Activated CD4-positive, alpha-beta T cell treated with anti-CD3 and anti-CD28 coated beads, Interleukin-2, Interleukin-6, amounts not matched to agents 100 ng/mL and 50 ng/mL, durations not matched to agents 16 hours and 8 hours (primary cell): ENCODE results near the gene HMCN1.

Source experiments
- DNase-seq: peaks from one replicate; pipeline ENCODE4 v3.0.0-alpha.2; 2020

The HMCN1 gene

DNA sequence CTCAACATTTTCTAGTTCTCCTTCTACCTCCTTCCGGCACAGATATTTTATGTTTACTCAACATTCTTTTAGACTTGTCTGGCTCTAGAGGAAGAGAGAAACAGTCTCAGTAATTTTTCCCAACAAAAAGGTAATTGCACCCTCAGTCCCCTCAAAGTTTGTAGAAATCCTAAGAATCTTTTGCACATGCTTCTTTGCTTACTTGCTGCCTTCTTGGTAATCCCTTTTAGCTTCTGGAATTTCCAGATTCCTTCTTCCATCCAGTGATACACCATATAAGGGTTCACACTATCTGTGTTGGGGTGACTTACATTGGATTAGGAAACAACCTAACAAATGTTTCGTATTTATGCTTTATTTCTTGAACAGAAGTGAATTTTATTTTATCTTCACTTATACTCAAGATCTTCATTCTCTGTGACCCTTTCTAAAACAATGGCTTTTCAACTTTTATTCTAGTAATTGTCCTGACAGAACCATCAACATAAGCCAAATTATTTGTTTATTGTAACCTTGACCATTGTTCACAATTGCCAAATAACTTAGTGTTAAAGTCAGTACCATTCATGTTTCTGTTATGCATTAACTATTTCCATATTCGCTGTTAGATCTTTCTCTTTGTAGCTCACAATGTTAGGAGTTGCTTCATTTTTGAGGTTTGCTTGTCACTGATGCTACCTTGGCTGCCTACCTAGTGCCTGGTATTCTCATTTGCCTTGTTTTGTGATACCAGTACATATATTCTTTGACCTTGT is 238.1 kb downstream of the HMCN1 start:
- DNase-seq = no peak

DNA sequence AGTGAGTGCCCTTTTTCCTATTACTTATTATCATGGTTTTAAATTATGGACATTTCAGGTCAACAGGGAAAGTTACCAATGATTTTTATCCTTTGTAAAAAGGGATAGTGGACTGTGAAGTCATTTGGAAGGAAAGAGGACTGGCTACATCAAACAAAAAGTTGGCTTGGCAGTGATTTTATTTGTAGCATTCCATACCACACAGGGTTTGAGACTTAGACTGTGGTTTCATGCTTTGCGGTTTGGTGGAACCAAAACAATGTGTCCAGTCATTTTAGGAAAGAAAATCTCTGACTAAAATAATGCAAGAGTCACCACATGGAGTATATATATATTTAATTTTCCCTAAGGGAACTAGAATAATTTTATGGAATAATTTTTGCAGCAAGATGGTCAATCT is 239.5 kb downstream of the HMCN1 start:
- peak; percentile 19 for DNase-seq

DNA sequence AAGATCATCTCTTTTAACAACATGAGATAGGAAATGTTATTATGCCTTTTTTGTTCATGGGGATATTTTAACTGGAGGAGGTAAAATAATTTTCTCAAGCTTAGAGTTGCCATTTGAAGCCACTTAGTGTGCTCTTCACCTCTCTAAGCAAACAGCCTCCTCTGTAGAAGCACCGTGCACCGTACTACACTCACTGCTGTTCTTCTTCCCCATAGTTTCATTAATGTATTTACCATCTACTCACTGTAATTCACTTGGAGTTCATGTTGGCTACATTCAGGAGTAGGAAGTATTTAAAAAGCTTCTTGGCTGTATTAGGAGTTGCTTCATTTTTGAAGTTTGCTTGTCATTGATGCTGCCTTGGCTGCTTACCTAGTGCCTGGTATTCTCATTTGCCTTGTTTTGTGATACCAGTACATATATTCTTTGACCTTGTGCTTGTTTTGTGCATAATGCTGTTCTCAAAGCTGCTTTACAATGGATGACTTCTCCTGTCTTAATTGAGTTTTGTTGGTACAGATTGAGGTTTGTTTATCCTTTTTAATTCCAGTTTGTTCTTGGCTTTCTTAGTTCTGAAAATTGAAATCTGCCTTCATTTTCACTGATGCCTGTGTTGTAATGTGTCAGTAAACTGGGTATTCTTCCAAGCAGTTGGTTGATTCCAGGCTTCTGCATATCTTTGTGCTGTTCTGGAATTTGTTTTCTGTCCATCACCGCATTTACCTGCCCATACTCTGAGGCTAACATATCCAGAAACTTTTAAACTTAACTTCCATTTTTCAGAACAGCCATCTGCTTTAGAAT is 240.4 kb downstream of the HMCN1 start:
- no peak for DNase-seq

DNA sequence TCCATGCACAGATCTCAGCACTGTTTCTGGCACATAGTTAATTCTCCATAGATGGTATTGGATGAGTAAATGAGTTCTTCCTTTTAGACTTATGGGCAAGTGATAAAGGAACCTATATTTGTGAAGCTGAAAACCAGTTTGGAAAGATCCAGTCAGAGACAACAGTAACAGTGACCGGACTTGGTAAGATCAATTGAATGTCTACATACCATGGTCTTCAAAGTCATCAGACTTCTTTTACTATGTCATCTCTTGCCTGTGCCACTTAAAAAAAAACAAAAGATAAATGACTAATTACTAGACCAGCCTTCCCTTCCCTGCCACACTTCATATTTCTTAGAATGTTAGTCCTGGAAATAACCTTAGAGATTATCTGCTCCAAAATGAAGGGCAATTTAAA is 246.7 kb downstream of the HMCN1 start:
- no peak for DNase-seq

DNA sequence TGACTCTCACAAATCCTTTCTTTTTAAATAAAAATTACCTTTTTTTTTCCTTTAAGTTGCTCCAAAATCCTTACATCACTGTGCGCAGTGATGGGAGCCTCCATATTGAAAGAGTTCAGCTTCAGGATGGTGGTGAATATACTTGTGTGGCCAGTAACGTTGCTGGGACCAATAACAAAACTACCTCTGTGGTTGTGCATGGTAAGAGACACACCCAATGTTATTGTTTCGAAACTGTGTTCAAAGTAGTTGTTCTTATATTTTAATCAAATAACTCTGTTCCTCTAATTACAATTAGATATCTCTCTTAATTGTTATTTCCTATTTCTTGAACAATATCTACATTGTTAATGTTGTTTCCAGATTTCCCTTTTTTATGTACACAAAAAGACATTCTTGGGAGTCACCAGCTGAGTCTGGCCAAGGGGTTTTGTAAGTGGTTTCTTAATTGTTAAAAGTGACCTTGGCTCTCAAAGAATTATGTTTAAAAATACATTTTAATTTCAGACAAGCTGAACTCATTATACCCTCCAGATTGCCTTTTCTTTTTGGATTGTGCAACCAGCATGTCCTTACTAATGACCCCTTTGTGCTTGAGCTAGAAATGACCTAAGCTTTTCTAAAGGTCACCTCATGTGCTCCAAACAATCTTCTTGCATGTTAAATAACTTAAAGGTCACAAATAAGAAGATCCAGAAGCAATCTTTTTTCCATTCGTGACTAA is 250.1 kb downstream of the HMCN1 start:
- no peak for DNase-seq

DNA sequence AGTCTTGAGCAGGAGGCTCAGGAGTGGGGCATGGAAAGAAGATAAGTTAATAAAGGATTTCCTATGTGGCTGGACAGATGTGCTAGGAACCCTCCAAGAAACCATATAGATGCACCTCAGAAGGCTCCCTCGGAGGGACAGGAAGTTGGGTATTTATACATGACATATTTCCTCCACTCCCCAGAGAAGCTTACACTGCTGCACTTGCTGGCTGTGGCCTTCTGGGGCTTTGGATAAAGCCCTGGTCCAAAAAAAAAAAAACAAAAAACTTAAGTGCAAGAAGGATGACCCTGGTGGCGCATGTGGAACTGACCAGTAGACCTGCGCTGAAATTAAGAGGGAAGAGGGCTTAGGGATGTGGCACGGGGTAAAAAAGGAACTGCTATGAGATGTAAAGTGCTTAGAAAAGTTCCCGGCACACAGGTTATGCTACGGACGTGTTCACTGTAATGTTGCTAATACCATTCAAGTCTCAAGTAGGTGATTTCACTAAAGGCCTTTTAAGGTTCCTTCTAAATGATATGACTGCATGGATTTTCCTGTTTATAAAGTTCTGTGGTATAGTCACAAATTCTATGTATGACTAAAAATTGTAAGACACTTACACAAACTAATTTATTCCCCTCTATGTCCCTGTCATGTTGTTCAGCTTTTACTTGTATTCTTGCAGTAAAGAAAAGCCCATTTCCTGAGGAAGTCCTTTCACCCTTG is 253.6 kb downstream of the HMCN1 start:
- DNase-seq = peak; percentile 39

DNA sequence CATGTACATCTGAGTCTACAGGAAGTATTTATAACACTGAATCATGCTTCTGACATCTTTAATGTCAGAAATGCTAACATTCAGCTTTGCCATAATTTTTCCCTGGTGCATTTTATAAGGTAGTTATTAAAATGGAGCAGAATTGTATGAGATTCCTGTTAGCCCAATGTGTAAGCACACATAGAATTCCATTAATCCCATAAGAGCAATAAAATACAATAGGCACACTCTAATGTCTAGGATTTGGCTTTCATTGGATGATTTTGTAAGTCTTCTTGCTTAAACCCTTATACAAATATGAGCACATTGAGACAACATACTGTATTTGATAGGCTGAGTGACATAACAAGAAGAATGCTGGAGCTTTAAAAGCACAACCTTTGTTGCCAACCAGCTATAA is 256.4 kb downstream of the HMCN1 start:
- no peak for DNase-seq

DNA sequence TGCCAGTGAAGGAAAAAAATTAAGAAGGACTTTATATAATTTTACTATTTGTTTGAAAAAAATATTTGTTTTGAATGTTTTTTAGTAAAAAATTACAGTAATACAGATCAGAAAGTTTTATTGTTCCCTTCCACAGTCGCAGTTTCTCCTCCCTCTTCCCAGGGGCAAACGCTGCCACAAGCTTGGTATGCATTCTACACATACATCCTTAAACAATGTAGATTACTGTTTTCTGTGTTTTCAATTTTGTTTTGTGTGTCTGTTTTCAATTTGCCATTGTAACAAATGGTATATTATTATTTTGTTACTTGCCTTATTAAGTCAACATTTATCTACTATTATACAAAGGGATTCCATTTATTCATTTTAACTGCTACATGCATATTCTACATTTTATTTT is 257.1 kb downstream of the HMCN1 start:
- no peak for DNase-seq

DNA sequence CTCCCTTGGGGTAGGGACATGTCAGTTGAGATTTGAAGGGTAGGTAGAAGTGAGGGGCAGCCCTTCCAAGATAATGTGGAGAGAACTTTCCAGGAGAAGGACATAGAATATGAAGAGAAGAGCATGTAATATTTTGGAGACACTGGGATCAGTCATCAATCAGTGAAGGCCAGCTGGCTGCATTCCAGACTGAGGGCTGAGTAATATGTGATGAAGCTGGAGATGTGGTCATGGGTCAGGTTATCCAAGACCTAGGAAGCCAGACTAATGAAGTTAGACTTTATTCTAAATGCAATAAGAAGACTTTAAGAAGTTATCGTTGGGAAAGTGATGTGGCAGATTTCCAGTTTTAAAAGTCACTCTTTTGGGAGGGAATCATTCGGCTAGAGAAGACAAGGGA is 262.0 kb downstream of the HMCN1 start:
- no peak for DNase-seq

DNA sequence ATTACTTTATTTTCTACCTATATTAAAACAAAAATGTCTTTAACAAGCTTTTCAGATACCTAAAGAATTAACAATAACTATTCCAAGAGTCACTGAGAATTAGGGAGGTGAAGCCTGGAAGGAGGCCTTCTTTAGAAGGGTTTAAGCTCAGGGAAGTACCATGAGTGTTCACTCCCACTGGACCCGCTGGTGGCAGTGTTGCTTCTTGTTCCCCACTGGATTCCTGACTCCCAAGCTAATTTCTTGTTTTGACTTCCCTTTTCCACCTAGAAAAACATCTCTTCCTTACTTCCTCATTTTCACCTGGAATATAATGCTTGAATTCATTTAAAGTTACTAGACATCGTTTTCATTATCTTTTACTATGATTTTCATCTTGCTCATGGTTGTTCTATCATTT is 264.2 kb downstream of the HMCN1 start:
- no peak for DNase-seq

DNA sequence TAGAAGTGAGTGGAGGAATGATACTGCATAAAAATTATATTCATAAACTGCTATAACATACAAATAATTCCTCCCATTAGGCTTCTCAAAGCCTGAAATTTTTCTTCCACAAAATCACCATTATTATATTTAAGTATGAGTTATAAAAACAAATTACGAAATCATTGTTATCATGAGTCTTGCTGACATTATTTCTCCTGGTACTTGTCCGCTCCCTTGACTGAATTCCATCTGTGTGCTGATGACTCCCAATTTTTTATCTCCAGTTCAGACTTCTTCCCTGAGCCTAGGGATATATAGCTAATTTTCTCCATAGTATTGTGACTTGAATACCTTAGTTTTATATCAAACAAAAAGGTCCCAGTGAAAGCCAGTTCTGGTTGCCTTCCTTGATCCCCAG is 268.2 kb downstream of the HMCN1 start:
- no peak for DNase-seq

DNA sequence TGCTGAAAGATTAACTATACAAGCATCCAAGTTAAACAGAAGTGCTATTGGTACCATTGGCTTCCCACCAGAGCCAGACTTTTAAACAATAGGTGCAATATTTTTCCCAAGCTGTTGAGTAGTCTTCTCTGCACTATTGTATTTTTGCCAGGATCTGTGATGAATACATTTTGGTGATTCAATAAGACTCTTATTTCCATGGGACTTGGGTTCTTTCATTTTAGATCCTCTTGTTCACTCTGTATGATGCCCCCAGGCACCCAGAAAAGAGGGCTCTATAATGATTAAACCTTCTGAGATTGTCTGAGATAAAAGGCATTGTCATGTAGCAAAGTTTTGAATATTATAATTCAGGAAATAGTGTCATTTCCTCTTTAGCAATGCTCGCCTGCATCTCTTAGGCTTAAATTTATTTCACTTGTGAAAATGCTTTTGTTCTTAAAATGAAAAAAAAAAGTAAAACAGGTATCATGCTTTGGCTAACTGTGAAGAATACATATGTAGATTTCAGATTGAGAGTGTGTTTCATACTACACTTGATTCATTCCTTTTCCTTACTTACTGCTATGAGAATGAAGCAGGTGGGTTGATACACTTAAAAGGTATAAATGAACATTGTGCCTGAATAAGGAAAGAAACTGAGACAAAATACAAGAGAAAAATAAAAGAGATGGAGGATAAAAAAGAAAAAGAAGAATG is 275.0 kb downstream of the HMCN1 start:
- no peak for DNase-seq

DNA sequence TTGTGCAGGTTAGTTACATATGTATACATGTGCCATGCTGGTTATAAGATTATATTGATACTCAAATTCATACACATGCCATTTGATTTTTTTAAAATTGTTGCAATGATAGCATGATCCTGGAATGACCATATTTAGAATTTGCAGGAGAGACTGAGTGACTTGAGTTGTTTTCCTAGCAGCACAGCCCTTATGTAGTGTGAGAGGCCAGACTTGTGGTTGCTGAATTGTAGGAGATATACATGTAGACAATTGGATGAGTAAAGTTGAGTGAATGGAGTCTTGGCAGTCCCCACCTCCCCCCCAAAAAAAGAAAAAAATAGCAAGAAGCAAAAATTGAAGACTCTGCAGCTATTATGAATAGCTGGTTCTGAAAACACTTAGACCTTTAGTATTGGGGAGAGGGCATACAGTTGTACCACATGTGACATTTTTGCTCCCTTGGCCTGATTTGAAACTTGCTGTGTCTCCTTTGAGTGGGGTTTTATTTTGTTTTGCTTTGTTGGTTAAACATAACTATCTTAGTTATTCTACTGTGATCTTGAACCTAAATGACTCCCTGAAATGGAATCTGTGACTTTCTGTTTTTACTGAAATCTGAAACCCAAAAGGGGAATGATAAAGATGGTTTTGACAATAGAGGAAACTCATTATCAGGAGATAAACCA is 280.3 kb downstream of the HMCN1 start:
- no peak for DNase-seq

DNA sequence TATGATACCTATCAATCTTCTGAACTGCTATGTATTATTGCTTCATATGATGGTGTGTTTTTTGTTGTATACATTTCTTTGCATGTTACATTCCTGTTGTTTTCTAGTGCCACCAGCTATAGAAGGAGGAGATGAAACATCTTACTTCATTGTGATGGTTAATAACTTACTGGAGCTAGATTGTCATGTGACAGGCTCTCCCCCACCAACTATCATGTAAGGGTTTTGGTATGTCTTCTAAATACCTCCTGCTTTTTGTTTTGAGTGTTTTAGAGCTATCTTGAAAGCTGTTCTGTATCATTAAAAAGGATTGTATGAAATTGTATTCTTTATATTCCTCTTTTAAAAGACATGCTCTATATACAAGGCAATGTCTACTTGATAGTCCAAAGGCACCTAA is 282.7 kb downstream of the HMCN1 start:
- no peak for DNase-seq

DNA sequence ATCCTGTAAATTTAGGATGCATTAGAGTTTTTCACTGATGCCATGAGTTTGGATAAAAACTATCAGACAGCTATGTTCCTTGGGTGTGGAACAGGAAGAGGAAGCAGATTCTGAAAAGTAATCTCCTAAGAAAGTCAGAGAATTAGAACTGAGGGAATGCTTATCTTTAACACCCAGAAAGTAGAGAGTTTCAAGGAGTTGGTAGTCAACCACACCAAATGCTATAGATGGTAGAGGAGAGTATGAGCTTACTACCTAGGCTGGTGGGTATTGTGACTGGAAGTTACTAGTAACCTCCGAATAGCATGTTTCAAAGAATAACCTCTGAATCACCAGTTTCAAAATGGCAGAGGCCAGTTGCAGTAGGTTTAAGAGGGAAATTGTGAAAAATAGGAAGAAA is 288.0 kb downstream of the HMCN1 start:
- DNase-seq = no peak

DNA sequence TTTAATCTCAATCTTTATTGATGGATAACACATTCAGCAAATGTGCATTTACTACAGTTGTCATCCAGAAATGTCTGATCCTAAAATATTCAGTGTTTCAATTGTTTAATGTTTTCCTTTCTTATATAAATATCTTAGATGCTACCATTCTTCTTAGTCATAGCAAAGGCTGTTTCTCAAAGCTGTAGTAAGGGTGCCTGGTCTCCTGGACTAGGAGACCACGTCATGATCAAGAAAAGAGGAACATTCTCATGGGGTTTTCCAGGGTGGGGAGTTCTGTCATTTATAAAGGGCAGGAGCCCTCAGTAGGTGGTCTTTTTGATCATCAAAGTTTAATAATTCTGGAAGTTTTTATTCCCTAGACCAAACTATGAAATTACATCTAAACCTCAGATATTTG is 292.8 kb downstream of the HMCN1 start:
- no peak for DNase-seq

DNA sequence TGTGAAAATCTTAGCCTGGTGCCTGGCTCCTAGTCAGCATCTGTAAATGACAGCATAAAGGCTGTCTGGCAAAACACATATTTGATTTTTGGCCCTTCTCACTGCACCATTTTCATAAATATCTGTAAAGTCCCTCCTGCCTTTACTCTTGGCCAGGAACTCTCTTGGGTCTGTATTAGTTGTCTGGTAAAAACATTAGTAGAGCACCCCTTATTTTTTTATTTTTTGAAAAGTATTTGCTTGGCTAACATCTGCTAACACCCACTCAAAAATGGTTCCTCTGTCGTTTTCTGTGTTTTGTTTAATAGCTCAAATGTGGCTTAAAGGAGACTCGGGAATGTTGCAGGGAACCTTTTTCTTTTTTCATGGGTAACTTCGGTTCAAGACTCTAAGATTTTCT is 293.4 kb downstream of the HMCN1 start:
- DNase-seq = no peak

DNA sequence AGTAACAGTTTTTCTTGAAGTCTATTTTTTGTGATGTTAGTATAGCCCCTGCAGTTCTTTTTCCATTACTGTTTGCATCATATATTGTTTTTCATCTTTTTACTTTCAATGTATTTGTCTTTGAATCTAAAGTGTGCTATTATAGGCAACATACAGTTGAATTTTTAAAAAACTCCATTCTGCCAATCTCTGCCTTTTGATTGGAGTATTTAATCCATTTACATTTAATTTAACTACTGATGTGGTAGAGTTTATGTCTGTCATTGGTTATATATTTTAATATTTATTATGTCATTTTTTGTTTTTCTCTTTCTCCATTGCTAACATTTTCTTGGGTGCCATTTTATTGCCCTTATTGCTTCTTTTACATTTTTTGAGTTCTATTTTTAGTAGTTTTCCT is 296.3 kb downstream of the HMCN1 start:
- no peak for DNase-seq

DNA sequence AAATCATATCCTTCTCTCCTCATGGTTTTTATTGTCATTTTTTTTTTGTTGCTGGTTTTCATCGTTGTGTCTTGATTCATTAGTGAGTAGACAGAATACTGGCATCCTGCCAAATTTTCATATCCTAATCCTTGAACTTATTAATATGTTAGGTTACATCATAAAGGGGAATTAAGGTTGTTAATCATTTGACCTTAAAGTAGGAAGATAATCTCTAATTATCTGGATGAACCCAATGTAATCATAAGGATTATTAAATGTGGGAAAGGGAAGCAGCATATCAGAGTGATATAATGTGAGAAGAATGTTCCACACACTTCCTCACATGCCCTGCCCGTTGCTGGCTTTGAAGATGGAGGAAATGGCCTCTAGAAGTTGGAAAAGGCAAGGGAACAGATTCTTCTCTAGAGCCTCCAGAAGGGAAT is 299.7 kb downstream of the HMCN1 start:
- DNase-seq = no peak

DNA sequence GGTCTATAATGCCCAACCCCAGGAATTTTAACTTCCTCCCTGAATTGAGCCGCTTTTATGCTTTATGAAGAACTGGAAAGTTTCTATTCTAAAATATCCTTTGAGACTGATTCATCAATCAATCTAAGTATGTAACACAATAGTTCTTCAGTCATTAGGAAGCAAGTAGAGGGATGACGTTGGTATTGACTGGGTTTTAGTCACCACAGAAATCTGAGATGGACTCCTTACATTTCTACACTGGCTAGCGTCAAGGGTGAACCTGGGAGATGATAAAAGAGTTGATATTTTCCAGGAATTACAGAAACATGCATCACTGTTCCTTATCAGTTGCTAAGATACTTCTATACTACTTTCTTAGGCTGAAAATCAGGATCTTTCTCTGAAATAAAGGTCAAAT is 308.0 kb downstream of the HMCN1 start:
- no peak for DNase-seq

DNA sequence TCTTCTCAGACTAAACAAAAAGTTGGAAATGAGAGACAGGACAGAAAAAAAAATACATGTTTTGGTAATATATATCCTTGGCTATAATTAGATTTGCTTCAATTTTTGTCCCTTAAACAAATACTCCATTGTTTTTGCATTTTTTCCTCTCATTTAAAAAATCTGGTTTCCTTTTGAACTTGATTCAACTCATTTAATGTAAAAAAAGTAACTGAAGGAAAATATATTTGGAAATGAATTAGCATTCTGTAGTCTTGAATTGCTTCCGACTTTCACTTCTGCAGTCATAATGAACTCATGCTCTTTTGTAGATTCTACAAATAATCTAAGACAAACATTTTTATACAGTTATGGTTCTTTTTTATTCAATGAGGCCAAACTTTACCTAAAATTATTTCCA is 309.1 kb downstream of the HMCN1 start:
- DNase-seq = no peak

DNA sequence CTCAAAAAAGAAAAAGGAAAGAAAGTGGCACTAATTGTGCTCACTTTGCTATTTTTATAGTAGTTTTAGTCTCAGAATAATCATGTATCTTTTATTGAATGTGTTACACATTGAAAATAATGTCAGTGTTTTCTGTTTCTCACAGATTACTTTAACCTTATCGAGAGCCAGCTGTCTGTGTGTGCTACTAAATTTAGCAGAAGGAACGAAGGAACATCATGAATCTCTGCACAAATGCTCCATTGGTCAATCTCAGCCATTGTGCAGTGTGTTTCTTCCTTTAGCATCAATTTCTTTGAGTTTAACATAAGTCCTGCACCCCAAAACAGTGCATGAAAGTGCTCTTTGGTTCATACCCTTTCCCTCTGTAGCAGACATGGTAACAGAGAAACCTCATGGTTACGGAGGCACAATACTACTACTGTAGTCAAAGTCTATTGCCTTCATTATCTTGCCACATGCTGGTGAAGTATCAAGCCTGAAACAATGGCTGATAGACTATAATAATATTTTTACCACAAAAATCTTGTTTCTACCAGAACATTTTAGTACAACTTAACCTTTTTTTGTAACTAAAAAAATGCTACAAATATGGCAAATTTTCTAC is 310.0 kb downstream of the HMCN1 start:
- no peak for DNase-seq
